ENCODE measurements around the gene COL8A2.
A peak's percentile ranks its signal among the peaks of the same experiment; 100 is the strongest.

Gene COL8A2

DNA sequence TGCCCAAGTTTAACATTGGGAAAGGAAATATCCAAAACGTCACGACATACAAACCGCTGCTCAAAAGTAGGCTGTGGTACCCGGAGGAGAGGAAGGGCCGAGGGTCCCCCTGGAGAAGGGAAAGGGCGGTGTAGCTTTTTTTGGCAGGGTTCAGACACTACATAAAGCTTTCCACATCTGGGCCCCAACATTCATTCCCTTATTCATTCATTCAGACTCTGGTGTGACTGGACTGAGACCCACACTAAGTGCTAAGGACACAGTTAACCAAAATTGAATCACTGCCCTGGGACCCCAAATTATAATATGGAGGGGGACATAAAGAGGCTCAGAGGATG, 10.3 kb upstream of the COL8A2 start:
- DNase-seq, result no peak

DNA sequence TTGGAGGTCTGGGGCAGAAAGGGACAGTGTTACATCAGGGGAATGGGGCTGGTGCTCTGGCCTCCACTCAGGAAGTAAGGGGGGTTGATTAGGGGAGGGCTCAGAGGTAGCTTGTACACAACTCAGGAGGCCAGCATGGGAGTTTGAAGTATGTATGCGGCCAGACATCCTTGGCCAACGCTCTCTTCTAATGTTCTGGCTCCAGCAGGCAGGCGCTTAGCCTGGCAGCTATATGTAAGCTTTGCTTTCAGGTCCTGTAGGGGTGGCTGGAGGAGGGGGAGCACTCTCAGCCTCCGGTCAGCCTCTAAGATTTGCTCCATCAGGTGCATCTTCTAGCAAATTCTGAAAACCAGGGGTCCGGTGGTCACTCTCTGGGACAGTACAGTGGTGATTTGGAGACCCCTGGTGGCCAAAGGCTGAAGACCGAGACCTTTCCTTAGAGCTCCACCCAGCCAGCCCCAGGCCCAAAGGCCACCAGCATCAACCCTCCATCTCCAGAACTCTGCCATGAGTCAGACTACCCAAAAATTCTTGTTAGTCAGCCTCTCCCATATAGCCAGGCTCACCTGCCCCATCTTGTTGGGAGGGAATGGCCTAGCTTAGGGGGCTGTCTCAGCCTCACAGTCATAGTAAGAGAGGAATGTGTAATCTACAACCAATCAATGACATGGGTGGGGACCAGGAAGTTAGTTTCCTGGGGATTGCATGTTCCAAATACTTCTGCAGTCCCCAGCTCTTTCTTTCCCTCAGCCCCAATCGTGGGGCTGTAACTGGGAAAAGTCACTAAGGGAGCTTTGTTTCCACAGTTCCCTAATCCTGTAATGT, 9.7 kb upstream of the COL8A2 start:
- DNase-seq, result peak; percentile 54

DNA sequence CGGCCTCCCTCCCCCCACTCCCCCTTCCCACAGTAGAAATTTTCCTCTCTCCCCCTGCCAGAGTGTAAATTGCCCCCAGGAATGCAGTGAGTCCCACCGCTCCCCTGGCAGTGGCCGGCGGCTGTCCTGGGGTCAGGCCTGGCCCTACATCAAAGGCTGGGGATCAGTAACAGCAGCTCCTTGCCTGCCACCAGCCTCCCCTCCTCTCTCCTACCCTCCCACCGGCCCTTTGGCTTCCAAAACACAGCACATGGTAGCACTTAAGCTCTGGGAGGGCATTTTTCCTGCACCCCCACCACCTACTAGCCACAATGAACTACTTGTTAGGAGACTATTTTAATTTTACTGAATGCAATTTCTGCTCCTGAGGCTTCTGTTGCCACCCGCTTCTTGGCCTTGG, 9.0 kb upstream of the COL8A2 start:
- no peak for DNase-seq

DNA sequence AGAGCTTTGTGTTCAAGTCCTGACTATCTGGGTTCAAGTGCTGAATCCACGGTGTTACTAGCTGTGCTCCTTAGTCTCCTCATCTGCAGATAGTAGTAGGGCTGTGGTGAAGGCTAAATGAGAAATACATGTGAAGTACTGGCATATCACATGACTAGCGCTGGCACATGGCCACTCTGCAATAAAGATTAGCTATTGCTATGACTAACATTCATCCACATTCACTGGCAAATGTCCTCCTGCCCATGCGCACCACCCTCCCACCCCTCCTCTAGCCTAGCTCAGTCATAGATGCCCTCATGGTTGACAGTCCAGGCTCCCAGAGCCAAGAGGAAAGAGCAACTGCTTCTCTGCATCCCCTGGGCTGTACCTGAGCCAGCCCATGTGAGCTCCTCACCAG, 8.5 kb upstream of the COL8A2 start:
- DNase-seq, result no peak

DNA sequence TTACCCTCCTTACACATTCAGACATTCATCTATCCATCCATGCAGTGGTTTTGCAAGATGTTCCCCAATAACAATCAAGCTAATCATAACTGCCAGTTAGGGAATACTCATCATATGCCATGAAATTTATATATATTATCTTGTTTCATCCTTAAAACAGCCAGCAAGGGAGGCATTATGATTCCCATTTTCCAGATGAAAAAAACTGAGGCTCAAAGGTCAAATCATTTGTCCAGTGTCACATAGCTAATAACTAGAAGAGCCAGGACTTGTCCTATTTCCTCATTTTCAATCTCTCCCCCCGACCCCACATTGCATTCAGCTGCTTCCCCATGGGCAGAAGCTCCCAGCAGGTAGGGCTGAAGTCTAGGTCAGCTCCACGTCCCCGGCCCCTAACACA, 7.0 kb upstream of the COL8A2 start:
- DNase-seq, result no peak

DNA sequence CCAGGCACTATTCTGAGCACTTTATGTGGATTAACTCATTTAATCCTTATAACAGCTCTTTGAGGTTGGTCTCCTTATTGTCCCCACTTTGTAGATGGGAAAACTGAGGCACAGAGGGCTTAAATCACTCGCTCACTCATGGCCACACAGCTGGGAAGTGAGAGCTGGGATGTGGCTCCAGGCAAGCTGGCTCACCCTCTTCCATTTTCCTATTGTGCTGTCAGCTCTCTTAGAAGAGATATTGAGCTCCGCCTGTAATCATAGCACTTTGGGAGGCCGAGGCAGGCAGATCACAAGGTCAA, 3.8 kb upstream of the COL8A2 start:
- no peak for DNase-seq

DNA sequence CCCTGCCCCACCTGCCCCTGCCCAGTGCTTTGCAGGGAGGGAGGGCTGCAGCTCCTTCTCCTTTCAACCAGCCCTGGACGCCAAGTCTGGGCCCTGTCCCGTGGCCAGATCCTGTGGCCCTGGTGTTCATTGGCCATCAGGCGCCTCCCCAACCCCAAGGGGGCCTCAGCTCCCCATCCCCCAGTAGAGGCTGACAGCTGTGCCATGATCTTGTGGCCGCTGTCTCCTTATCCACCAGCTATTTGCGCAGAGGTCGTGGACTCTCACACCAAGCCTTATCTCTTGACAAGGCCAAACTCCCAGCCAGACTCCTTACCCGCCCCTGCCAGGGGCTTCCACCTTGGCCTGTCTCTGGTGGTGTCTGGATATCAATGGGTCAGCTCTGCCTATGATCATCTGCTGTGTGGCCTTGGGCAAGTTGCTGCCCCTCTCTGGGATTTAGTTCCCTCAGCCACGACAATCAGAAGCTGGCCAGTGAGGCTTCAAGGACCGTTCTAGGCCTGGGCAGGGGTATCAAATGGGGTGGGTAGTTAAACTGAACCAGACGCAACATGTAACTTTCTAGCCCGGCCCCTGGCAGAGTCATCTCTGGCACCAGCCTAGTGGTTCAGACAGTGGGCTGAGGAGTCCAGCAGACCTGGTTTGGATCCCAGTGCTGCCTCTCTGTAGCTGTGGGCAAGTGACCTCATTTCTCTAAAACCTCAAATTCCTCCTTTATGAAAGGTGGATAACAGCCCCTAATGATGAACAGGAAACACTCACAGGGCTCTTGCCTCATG, 3.3 kb upstream of the COL8A2 start:
- DNase-seq, result no peak

DNA sequence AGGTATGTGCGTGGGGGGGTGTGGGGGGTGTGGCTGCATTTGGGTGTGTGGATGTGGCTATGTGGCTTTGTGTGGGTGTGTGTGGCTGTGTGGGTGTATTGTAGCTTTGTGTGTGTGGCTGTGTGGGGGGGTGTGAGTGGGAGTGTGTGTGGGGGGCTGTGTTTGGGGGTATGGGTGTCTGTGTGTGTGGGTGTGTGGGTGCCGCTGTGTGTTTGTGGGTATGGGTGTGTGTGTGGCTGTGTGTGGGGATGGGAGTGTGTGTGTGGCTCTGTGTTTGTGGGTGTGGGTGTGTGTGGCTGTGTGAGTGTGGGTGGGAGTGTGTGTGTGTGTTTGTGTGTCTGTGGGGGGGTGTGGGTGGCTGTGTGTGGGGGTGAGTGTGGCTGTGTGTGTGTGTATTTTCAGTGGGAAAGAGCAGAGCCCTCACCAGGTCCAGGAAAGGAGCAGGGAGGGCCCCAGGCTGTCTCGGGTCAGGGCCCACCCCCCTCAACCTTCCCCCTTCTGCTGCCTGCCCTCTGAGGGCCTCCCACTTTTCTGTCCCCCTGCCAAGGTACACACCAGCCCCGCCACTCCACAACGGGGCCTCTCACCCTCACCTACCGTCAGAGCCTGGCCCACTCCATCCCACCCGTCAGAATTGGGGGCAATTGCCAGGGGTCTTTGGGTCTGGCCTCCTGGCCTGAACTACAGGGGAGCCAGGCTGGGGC, 1.9 kb upstream of the COL8A2 start:
- DNase-seq, result no peak

DNA sequence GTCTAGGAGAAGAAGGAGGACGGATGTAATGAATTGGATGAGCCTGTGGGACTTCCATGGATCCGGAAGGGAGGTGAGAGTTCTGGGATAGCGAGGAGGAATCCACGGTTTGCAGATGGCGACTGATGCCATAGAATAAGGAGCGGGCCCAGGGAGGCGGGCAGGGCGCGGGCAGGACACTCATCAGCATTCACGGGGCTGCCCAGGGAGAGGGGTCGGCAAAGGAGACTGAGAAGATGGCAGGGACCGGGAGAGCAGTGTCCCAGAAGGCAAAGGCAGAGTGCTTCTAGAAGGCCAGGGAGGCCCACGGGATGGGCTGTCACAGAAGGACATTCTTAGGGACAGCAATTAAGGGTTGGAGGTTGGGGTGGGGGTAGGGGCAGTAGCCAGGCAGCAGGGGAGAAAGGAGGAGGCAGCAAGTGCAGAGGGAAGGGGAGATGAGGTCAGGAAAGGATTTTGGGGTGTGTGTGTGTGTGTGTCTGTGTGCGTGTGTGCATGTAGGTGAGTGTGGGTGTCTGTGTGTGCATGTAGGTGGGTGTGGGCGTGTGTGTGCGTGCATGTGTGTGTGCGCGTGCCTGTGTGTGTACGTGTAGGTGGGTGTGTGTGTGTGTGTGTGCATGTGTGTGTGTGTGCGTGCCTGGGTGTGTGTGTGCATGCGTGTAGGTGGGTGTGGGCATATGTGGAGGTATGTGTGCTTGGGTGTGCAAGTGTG, 1.1 kb upstream of the COL8A2 start:
- DNase-seq, result no peak

DNA sequence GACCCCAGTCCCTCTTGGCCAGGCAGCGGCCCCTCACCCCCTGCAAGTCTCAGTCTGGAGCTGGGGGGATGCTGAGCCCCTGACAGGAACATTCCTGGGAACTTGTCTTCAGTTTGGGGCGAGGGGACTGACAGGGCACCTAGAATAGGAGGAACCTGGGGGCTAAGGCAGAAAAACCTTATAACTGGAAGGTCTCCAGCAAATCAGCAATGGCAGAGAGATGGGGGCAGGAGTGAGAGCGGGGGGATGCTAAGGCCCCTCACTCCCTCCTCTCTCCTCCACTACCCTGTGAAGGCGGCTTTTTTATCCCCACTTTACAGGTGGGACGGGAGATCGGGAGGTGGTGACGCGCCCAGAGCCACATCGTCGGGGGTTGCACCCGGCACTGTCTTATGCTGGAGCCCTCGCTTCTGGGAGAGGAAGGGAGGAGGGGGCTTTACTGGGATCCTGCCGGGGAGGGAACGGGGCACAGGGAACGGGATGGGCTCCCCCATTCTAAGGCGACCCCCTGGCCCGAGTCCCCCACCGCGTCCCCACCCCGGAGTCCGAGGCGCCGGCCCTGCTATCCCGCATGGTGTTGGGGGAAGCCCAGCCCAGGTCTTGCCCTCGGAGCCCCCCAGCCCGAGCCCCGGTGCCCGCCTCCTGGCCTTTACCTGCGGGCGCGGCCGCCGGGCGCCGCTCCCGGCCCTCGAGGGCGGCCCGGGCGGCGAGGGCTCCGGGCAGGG, 456 bp downstream of the COL8A2 start:
- no peak for DNase-seq

DNA sequence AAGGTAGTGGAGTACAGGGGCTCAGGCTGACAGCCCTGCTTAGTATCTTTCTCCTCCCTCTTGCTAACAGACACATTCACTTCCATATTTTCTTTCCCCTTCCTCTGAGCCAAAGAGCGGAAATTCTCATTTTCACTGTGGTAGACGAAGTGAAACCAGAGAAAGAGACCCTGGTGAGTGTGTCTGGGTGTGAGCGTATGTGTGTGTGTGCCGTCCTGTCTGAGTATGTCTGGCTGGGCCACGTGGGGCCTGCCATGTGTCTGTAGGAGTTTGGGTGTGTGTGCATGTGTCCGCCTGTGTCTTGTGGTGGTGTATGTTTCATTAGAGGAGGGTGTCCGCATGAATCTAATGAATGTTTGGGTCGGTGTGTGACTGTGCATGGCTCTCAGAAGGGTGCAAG, 1.7 kb downstream of the COL8A2 start:
- no peak for DNase-seq

DNA sequence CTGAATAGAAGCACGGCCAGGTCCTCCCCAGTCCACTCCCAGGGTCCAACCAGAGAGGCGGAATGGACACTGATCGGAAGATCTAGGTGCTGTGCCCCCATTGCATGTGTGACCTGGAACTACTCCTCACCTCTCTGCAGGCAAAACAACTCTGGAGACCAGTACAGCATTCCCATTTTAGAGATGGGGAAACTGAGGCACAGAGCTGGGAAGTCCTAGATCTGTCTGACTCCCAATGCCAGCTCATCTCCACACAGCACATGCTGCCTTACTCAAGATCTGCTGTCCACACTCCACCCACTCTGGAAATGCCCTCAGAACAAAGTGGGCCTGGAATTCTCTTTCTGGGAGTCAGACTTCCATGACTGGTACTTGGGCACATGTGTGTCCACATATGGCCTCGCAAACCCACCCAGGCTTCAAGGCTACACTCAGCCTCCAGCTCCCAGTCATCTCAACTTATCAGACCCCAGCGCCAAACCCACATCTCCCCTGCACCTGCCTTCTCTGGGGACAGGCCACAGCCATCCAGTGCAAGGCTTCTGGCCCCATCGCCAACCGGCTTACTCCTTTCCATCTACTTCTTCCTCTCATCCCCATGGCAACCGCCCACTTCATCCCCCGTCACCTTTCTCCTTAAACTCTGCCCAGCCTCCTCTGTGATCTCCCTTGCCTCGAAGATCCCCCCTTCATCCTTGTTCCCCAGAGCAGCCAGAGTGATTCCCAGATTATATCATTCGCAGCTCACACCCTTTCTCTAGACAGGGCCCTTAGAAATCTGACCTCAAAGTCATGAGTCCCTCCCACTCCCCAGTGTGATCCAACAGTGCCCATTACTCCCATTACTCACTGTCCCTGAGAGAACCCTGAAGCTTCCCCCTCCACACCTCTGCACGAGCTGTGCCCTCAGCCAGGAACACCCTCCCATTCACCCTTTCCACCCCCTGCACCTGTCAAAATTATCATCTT, 2.7 kb downstream of the COL8A2 start:
- no peak for DNase-seq

DNA sequence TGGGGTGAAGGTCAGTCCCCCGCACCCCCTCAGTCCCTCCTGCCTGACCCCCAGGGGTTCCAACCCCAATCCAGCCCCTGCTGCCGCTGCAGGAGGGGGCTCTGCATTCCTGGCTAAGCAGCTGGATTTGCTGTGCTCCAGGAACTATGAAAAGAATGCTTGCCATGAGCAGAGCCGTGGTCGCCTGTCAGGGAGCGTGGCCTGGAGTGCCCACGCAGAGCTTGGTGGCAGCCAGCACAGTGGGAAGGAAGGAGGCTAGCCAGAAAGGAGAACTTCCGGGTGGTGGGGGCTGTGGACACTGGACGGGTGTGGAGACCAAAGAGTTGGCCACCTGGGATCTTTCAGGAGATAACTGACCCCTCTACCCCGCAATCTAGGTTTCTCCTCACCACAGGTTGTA, 5.6 kb downstream of the COL8A2 start:
- no peak for DNase-seq

DNA sequence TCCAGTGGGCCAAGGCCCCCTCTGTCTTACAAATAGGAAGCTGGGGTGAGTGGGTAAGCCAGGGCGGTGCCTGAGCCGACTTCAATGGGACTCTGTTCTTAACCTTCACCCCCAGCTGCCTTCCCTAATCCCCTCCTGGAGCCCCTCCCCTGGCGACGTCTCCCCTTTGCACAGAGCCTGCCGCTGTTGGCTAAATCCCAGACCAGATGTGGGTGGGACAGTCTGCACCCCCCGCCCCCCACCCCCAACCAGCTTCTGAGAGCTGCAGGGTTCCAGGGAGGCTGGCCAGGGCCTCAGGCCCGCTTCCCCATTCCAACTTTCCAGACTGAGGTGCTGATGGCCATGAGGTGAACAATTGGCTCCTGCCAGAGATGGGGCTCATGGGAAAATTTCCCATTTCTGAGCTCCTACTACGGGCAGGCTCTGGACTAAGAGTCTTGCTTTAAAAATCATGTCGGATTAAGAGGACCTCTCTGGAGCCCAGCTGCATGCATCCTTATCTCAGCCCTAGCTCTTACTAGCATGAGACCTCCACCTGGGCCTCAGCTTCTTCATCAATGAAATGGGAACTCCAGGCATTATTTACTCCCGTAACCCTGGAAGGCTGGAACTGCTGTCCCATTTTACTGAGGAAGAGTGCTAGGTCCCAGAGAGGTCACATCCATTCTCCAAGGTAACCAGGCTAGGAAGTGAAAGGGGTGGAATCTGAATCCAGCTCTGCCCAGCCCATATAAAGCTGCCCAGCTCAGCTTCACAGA, 6.4 kb downstream of the COL8A2 start:
- no peak for DNase-seq

DNA sequence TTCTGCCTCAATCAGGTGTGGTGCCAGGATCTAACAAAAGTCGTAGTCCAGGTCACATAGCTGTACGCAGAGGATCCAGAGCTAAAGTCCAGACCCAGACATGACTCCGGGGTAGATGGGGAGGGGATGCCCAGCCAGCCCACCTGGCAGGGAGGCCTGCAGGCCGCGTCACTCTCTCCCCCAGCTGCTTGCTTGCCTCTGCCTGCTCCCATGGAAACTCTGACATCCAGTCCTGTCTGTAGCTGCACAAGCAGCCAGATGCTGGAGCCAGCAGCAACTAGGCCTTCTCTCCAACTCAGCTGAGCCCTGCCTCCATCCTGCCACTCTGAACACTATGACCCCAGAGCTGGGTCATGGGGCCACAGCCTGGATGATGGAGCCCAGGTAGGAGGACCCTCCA, 8.1 kb downstream of the COL8A2 start:
- no peak for DNase-seq

DNA sequence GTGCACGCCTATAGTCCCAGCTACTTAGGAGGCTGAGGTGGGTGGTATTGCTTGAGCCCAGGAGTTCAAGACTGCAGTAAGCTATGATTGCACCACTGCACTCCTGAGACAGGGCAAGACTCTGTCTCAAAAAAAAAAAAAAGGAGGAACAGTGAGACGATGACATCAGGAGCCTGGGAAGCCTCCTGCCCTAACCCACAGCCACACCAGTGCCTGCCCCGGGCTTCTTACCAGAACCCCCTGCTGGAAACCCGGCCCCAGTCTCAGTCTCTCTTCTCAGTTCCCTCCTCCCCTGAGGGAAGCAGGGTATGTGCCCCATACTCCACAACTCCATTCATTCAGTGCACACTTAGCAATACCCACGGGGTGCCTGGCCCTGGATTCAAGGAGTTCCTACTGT, 9.1 kb downstream of the COL8A2 start:
- DNase-seq, result no peak

DNA sequence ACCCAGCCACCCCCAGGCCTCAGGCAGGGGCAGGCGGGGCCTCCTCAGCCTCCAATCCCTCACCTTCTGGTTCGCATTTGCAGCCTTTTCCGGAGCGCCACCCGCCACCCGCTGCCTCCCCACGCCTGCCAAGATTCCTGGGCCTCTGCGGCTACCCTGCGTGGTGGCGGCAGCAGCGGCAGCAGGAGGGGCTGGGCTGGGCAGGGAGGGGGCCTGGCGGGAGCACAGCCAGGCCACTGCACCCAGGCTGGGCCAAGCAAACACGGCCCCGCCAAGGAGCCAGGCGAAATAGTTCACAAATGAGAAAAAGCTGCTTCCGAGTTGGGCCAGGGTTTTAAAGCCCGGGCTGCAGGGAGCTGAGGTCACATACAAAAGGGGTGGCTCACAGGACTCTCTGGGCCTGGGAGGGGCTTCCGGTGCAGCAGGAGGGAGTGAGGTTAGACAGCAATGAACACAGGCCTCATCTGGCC, 9.8 kb downstream of the COL8A2 start:
- DNase-seq, result no peak

DNA sequence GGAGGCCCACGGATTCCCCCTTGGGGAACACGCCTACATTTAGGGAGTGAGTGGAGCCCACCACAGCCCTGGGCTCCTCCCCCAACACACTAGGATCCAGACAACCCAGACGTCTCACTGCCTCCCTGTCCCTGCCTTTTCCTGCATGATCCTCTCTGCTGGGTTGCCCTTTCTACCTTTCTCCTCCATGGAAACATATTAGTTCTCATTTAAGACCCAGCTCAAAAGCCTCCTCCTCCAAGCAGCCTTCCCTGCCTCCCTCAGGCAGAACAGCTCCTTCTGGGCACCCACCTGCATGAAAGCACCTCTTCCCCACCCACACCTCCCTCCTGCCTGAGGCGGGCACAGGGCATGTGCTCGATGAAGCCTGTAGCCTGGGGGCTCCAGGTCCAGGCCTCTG, 10.7 kb downstream of the COL8A2 start:
- no peak for DNase-seq

DNA sequence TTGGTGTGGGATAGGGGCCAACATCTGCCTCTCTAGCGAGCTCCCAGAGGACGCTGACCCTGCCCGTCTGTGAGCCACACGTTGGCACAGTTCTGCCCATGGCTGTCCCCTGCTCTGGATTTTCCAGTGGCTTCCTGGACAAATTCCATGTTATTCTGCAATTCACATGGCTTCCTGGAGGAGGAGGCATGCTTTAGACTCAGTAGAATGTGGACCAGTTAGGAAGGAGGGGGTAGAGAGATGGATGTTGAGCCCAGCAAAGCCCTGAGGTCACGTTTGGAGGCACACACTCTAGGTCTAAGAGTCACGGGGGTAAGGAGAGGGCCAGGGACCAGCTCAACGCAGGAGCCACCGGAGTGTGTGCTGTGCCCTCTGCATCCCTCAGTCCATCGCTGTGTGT, 12.2 kb downstream of the COL8A2 start:
- no peak for DNase-seq

DNA sequence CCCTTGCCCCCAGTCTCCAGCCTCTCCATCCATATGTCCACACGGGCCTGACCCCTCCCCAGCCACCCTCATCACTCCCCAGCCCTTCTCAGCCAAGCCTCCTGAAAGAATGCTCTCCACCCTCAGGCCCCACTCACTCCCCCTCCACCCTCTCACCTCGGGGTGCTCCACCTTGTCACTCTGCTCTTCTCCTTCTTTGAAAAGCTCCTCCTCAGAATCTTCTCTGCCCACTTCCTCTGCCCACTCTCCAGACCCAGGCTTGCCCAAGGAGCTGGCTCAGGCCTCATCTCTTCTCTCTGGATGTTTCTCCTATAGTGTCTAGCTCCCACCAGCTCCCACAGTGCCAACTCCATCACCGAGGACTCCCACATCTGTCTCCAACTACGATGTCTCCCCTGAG, 13.9 kb downstream of the COL8A2 start:
- no peak for DNase-seq
